Measurements from ENCODE around the gene MAD1L1.
"Not testable (repeated sequence)": the region's sequence is repeated elsewhere in the genome, so short reads cannot be mapped to it uniquely, and the experiment has no call there.

Gene MAD1L1

DNA sequence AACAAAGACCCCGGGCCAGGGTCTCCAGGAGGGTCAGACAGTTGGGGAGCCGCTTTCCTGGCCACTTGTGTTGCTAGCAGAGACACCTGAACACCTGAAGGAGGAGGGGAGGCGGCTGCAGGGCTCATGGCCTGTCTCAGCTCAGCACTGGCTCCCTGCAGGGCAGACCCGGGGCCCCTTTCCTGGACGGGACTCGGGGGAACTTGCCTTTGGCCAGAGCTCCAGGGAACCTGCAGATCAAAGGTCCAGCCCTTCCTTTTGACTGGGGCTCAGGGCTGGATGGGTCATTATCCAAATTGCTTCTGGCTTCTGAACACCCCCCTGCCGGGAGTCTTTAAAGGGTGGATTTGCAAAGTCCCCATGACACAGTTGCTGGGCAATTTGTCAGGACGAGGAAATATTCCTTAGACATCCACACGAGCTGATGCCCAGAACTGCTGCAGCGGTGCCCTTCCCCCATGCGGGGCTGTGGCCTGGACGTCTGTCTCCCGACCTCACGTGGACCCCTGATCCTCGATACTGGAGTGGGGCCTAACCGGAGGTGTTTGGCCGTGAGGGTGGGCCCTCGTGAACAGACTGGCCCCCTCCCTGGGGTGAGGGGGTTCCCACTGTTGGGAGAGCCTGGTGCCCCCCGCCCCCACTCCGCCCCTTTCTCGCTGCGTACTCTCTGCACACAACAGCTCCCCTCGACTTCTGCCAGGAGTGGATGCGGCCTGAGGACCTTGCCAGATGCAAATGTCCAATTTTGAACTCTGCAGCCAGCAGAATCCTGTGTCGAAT, 368.4 kb downstream of the MAD1L1 start:
- DNase-seq (ENCODE audit: low spot score) = no peak

DNA sequence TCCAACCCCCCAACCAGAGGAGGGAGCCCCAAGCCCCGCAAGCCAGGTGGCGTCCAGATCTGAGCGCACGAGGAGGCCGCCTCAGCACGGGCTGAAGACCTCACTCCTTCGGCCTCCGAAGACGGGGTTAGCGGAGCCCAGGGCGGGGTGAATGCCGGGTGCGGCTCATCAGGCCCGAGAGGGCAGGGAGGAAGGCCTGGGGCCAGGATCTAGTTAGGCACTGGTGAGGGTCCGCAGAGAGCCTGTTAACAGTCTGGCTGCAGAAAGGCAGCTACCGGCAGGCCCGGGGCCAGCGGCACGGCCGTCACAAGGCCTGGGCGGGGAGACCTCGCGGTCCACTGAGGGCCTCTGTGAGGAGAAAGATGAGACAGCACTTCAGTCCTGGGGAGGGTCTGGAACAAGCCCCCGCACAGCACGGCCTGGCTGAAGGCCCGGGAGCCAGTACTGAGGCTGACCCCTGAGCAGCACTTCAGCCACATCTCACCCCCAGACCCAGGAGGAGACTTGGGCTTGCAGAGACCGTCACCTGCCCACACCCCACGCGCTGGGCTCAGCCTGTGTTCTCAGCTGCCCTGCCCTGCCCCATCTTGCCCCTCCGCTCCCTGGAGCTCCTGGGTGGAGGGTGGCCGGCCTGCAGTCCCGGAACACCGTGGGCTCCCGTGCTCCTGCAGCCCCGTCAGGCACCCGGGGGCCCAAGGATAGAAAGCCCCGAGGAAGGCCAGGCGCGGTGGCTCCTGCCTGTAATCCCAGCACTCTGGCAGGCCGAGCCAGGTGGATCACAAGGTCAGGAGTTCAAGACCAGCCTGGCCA, 369.4 kb downstream of the MAD1L1 start:
- no peak for DNase-seq (ENCODE audit: low spot score)

DNA sequence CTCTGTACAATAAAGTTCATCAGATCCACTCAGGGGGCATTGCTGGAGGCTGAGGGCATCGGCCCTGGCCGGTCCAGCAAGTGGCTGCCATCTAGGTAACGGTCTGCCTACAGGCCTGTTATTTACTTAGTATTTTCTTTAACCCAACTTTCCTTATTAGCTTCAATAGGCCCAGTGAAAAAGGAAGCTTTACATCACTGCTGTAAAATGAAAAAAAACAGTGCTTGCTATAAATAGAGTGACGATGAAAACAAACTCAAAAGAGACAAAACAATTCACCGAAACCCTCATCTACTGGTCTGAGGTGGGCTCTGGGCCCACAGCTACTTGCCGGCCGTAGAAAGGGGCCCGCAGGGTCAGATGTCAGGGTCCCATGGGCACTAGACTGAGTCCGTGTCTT, 370.2 kb downstream of the MAD1L1 start:
- DNase-seq (ENCODE audit: low spot score) = no peak

DNA sequence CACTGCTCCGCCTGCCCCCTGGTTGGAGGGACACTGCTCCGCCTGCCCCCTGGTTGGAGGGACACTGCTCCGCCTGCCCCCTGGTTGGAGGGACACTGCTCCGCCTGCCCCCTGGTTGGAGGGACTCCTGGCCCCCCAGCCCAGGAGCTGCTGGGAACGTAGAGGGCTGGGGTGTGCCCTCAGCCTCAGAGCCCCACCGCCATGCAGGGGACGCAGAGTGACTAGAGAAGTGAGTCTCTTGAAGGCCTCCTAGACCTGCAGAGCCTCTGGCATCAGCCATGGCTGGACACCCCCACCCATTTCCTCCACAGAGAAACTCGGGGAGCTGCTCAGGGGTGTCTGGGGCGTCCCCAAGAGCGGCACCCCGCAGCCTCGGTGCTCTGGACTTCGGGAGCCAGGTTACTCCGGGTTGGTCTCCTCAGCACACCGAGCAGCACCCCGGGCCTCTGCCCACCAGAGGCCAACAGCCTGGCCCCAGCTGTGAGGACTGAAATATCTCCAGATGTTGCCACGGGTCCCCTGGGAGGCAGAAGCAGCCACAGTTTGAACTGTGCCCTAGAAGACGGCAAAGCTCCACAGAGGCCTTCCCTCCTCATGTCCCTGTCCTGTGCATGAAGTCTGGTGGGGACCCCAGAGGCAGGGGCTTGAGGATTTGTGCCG, 370.8 kb downstream of the MAD1L1 start:
- DNase-seq (ENCODE audit: low spot score) = no peak

DNA sequence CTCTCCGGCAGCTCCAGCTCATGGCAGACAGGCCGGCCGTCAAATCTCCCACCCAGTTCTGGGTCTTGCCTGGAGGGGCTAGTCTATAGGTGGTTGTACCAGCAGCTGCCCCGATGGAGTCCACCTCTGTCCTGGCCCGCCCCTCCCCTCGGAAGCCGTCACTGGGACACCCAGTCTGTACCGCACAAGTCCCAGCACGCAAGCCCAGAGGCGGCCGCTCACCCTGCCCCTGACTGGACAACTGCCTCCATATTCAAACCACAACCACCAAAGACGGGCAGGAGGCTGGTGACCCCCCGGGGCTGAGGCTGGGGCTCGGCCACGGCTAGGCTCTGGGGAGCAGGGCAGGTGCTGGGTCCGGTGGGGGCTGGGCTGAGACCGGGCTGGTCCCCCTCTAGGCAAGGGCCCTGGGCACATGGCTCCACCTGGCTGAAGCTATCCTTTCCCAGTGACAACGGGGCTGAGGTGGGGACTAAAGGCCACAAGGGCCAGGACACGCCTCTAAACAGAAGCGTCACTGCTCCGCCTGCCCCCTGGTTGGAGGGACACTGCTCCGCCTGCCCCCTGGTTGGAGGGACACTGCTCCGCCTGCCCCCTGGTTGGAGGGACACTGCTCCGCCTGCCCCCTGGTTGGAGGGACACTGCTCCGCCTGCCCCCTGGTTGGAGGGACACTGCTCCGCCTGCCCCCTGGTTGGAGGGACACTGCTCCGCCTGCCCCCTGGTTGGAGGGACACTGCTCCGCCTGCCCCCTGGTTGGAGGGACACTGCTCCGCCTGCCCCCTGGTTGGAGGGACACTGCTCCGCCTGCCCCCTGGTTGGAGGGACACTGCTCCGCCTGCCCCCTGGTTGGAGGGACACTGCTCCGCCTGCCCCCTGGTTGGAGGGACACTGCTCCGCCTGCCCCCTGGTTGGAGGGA, 371.6 kb downstream of the MAD1L1 start:
- DNase-seq (ENCODE audit: low spot score) = not testable (repeated sequence)

DNA sequence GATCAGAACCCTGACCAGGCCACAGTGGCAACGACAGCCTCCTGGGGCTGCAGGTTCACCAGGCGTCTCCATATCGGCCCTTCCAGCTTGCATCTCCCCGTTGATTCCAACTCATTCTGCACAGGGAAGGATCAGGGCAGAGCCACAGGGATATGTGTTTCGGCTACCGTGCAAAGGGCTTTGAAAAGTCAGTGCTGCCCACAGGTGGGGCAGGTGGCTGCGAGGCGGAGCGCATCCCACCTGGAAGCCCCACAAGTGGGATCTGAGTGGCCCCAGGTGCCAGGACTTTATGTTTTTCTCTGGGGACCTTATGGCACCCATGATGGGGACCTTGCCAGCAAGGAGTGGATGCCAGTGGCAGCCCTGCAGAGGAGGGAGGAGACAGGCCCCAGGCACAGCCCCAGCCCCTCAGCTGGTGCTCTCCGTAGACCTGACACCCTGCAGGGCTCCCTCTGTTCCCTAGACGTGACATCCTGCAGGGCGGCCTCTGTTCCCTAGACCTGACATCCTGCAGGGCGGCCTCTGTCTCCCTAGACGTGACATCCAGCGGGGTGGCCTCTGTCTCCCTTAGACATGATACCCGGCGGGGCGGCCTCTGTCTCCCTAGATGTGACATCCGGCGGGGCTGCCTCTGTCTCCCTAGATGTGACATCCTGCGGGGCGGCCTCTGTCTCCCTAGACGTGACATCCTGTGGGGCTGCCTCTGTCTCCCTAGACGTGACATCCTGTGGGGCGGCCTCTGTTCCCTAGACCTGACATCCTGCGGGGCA, 373.3 kb downstream of the MAD1L1 start:
- DNase-seq (ENCODE audit: low spot score) = no peak

DNA sequence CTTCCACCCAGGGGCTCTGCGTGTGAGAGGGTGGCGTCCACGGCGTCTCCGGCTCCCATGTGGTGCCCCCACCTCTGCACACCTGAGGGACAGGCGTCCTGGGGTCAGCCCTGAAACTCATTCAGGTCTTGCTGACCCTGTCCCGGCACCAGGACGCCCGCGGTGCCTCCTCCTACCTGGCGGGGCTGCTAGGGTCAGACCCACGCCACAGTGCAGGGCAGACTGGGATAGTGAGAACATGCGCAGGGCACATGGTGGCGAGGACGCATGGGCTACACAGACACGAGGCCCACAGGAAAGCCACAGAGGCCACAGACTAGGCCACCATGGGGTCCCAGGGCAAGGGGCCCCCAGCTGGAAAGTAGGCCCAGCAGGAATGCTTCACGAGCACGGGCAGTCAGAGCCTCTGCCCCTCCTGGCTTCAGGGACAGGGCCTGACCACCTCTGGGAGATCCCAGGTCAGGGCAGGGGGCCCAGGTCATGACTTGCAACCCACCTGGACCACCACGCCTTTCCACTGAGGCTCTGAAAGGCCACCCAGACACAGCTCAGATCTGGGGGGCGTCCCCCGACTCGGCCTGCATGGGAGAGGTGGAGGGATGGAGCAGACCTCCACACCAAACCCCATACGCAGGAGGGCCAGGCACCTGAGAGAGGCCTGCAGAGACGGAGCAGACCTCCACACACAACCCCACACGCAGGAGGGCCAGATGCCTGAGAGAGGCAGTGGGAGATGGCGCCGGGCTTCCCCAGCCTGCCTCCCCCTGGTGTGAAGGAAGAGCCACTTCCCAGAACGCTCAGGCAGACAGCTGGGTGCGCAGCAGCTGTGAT, 374.1 kb downstream of the MAD1L1 start:
- no peak for DNase-seq (ENCODE audit: low spot score)

DNA sequence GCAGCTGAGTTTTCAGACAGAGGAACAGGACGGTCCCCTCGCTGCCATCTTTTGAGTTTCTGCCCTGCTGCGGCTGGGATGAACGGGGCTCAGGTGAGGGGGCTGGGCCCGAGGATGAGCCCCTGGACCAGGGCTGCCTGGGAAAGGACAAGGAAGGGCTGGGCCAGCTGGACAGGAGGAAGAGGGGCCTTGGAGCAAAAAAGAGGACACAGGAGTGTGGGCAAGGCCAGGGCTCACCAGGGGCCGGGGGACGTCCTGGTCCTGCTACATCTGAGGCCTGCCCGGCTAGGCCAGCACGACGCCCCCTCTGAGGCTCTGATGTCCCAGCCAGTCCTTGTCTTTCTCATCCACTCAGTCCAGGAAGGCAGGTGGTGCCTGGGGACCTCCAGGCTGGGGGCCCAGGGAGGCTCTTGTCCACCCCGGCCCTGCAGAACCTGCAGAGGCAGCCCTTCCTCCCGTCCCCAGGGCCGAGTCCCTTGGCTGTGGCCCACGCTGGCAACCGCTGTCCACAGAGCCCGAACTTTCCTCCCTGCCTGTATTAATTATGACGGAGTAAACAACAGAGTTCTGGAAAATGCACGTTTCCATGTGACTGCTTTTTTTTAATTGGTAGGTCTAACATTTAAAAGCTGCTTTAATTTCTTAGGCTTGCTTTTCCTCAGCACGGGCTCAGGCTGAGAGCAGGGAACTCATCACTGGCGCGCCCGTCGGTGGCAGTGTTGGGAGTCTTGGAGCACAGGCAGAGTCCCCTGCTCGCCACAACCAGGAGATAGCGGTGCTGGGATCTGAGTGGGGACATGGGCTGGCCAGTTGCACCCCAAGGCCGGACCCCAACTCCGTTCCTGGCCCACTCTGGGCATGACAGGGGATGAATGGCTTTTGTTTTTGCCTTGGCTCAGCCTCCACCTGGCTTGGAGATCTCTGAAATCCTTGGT, 375.0 kb downstream of the MAD1L1 start:
- DNase-seq (ENCODE audit: low spot score) = no peak

DNA sequence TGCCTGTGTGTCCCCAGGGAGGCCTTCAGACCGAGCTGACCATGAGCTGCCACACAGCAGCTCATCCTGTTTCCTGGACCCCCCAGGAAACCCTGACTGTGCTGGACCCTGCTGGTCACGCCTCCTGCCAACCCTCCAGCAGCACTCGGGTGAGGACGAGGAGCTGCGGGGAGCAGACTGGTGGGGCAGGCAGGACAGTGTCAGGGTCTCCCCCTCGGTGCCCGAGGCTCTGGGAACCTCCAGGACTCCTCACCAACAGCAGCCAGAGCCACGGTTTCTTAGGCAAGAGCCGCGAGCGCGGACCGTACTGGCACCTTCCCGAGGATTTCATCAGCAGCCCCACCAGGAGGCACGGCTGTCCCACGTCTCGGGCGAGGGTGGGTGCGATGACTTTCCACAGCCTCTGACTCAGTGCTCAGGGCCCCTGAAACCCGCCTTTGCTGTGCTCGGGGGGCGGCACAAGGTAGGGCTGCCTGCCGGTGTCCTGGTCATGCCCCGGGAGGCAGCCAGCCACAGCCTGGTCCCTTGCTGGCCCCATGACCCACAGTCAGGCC, 375.8 kb downstream of the MAD1L1 start:
- DNase-seq (ENCODE audit: low spot score) = no peak

DNA sequence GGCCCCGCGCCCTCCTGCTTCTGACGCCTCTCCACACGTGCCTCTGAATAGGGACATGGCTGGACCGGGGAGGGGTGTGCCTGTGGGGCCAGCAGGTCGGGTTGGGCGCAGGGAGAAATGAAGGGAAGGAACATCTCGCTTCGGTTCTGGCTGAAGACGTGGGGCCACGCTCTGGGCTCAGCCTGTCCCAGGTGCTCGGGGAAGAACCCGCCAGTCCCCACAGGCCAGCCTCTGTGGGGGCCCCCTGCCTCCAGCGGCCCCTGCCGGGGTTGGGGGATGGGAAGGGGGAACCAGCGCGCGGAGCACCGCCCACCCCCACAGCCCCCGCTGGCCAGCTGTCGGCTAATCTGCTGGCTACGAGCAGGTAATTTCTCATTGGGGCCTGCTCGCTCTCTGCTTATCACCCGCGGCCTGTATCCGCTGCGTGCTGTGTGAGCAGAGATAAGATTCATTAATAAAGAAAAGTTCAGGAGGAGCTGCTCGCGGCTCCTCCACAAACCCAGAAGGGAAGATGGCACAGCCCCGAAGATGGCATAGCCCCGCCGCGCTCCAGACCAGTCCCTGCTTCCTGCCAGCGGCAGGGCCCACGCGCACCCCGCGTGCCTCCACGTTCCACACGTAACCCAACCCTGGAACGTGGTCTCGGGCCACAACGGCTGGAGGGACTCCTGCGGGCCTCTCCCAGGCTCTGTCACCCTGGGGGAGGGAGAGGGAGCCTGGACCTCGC, 376.4 kb downstream of the MAD1L1 start:
- DNase-seq (ENCODE audit: low spot score) = no peak

DNA sequence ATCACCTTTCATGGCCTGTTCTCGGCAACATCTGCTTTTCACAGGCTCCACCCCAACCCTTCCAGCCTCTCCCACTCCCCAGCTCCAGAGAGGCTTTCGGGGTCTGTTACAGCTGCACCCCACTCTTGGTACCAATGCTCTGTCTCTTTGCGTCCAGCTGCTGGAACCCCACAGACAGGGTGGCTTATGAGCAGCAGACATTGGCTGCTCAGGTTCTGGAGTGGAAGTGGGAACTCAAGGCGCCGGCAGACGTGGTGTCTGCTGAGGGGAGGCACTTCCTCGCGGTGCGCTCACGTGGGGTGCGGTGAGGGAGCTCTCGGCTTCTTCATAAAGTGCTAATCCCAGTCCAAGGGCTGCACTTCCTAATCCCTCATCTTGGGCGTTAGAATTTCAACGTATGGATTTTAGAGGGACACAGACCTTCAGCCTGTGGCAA, 377.0 kb downstream of the MAD1L1 start:
- DNase-seq (ENCODE audit: low spot score) = no peak

DNA sequence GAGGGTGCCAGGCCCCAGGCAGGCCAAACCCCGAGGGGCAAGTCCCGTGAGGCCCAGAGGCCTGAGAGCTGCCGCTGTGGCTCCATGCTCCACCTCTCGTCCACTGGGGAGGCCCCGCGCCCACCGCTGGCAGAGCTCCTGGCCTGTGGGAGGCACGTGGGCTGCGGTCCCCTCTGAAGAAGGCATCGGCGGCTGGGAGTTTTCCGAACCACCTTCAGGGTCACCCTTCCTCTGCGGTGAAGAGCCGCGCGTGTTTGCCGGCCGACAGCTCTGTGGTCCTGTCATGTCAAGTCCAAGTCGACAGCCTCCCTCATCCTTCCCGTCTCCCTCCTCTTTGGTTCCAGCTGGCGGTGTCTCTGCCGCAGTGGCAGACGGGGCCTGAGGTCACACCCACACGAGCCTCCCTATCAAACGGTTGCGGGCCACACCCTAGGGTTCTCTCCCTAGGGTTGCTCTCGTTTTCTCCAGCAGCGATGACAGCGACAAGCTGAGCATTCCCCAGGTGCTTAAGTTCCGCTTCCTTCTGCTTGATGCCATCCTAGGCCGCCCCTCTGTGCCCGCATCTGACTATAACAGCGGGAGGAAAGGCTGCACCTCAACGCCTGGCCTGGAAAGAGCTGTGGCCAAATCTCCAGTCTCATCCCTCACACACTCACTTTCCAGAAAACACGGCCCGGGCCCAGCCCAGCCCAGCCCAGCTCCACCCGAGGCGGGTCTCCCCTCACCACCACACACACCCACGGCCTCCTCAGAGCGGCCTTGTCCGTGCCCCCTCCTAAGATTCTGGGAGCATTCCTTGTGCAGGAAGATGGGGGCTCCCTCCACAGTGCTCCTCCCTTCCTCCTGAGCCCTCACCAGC, 377.6 kb downstream of the MAD1L1 start:
- DNase-seq (ENCODE audit: low spot score) = no peak

DNA sequence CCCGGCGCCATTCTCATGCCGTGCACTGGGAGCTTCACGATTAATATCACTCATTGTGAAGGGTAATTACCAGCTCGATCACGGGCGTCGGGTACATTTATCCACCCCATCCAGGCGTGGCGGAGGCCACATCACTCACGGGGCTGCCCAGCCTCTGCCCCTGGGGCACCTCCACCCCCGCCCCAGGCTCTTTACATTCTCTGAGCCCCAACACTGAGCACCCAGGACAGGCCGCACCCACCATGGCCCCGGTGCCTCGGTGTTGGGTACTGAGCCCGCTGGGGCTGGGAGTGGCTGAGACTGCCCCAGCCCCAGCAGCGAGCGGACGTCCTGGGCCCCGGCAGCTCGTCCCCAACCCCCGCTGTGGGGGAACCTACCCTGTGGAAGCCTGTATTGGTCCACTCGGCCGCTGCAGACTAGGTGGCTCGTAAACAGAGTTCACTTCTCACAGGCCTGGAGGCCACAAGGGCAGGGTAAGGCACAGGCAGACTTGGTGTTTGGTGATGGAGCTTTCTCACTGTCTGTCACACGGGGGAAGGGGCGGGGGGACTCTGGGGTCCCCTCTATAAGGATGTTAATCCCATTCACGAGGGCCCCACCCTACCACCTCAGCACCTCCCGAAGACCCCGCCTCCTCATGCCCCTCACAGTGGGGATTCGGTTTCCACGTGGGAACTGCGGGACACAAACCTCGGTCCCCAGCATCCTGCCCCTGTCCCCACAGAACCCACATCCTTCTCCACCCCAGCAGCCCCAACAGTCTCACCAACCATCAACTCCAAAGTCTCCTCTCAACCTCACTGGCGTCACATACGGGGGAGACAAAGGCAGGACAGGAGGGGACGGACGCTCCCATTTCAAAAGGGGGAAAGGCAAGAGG, 378.5 kb downstream of the MAD1L1 start:
- no peak for DNase-seq (ENCODE audit: low spot score)

DNA sequence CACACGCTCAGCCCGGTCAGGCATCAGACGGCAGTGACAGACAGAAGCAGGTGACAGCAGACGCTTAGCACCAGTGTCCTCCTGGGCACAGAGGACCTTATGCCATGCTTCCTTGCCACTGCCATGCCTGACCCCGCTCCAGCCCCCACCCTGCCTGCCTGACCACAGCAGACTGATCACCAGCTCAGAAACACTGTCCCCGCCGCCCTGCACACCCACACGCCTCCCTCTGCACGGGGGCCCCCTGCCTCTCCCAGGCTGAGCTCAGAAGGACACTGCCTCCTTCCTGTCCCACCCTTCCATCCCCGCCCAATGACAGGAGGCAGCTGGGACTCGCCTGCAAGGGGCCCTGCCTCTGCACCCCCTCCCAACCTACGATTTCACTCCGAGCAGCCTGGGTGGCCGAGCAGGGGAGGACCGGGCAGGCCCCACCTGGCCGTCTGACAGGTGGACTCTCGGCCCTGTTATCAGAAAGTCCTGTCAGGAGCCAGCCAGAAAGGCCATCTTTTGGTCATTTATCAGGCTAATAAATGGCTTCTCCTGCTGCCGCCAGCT, 379.2 kb downstream of the MAD1L1 start:
- DNase-seq (ENCODE audit: low spot score) = no peak
